Muscle of back (tissue), 11 donors: ENCODE results near the gene CDHR4. TPM values are rescaled to one million over a fixed set of nuclear protein-coding genes. Genes with fewer than 3 reads are reported as not detected.
"Not testable (repeated sequence)": the region's sequence is repeated elsewhere in the genome, so short reads cannot be mapped to it uniquely, and the experiment has no call there.

ENCODE experiments used
- DNase-seq, 3 donors: peaks; one replicate each; pipeline versions ENCODE4 v3.0.0 to v3.0.0-alpha.2; 2013
- polyA plus RNA-seq, 10 donors: library from polyadenylated mRNA; unstranded; fragments of 120-200 nt; gene quantifications; one replicate each; pipeline ENCODE4 v1.2.1, GENCODE V29; 2013; ENCODE audit not compliant: insufficient read length in 10 of 10

The CDHR4 gene
- polyA plus RNA-seq, 10 donors: 0.10 to 0.45 (median 0.19) TPM; not detected in 6

DNA sequence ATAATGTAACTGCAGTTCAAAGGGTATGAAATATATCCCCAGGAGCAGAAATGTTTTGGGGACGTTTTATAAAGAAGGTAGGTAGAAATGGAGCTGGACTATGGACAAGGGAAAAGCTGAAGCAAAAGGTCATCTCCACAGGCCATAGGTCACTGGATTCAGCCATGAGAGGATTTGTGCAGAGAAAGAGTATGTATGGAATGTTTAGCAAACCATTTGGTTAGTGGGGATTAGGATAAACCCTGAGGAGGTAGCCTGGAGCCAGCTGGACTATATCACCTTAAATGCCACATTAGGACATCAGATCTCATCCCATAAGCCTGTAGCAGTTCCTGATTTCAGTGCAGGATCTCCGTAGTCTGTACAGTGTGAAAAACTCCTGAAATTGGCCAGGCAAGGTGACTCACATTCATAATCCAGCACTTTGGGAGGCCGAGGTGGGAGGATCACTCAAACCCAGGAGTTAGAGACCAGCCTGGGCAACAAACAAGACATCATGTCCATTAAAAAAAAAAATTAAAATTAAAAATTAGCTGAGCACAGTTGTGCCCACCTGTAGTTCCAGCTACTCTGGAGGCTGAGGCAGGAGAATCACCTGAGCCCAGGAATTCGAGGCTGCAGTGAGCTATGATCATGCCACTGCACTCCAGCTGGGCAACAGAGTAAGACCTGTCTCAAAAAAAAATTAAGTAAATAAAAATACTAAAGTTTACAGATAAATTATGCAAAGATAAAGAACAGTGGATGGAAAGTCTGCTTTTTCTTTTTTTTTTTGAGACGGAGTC, 18.1 kb downstream of the CDHR4 start:
- no peak for DNase-seq

GRCh38 chr3:49780975-49781365, 18.7 kb downstream of the CDHR4 start:
- DNase-seq: not testable (repeated sequence)

DNA sequence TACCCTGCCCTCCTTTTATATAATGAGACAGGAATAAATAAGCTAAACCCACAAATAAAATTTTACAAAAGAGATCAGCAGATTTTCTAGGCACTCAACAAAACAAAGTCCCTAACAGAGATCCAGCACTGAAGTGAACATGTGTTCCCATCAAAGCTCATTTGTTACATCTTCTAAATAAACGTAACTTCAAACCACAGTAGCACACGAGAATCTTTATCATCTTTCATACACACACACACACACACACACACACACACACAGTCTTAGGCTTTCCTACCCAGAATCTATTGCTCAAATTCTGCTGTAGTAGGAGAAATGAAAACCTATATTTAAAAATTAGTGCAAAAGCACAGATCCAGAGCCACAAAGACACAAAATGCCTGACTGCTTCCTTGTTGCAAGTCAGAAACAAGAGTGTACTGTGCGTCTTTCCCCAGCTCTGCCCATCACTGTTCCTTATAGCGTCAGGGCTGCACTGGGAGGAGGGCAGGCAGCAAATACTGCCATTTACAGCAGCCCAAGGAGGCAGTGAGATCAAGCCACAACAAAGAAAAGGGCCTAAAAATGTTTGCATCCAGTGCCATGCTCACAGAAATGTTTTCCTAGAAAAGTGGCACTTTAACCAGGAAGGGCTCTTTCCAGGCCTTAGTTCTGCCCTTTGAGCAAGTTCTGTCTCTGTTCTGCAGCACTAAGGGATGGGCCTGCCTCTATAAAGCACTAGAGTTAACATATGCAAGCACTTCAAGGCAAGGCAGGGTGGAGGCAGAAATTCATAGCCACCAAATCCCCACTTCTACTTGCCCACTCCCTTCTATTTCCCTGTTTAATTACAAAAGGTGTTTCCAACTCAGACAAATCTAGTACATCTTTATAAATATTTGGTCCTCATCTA, 19.3 kb downstream of the CDHR4 start:
- no peak for DNase-seq

GRCh38 chr3:49779358-49780079, 20.2 kb downstream of the CDHR4 start:
- no peak for DNase-seq

GRCh38 chr3:49776101-49776500, 23.6 kb downstream of the CDHR4 start:
- DNase-seq: not testable (repeated sequence)

- no peak for DNase-seq
These were observed 24.1 kb downstream of the CDHR4 start for GRCh38 chr3:49775538-49775937.

DNA sequence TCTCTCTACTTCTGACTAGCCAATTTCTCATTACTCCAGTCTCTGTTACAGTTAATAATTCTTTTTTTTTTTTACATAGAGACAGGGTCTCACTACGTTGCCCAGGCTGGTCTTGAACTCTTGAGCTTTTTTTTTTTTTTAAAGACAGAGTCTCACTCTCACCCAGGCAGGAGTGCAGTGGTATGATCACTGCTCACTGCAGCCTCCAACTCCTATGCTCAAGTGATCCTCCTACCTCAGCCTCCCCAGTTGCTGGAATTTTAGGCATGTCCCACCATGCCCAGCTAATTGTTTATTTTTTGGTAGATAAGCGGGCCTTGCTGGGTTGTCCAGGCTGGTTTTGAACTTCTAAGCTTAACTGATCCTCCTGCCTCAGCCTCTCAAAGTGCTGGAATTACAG, 27.0 kb downstream of the CDHR4 start:
- no peak for DNase-seq

- DNase-seq: no peak
These were observed 28.2 kb downstream of the CDHR4 start for GRCh38 chr3:49771340-49771938.

GRCh38 chr3:49769926-49770325, 29.7 kb downstream of the CDHR4 start:
- DNase-seq: no peak

DNA sequence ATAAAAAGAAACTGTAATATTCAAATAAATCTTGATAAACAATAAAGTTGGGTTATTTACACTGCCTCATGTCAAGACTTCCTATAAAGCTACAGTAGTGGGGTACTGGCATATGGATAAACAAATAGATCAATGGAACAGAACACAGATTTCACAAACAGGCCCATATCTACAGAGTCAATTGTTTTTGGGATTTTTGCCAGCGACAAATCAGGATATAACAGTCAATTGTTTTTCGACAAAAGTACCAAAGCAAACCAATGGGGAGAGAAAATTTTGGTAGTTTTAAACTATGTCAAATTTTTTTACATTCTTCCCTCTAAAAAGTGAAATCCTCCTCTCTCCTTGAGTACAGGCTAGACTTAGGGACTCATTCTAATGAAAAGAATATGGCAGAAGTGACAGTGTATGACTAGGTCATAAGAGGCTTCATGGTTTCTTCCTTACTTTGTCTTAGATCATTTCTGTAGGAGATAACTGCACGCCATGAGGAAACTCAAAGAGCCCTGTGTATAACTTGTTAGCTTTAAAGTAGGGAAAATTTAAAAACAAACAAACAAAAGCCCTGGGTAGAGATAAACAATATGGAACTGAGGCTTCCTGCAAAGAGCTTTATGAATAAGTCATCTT, 30.3 kb downstream of the CDHR4 start:
- no peak for DNase-seq

- DNase-seq: no peak
These were observed 35.7 kb downstream of the CDHR4 start for GRCh38 chr3:49763981-49764380.

DNA sequence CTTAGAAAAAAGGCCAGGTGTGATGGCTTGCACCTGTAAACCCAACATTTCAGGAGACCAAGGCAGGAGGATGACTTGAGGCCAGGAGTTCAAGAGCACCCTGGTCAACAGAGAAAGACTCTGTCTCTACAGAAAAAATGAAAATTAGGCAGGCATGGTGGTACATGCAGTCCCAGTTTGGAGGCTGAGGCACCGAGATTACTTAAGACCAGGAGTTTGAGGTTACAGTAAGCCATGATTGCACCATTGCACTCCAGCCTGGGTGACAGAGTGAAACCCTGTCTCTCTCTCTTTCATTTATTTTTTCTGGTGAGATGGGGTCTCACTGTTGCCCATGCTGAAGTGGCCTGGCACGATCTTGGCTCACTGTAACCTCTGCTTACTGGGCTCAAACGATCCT, 38.0 kb downstream of the CDHR4 start:
- no peak for DNase-seq

DNA sequence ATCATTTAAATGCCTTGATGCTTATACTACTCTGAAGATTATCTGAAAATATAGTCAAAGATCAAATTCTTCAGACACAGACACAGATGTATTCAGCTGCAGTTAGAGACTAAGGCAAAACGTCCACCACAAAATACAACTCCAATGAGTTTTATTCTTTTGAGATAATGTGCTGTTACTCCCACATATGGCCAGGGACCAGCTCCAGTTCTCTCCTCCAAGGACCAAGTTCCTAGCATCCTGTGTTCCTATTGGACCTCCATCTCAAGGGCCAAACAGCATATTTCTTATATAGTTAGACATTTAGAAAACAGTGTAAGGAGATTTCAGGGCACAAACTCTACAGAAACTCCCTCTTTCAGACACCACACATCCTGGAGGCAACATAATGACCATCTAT, 40.4 kb downstream of the CDHR4 start:
- DNase-seq: no peak

DNA sequence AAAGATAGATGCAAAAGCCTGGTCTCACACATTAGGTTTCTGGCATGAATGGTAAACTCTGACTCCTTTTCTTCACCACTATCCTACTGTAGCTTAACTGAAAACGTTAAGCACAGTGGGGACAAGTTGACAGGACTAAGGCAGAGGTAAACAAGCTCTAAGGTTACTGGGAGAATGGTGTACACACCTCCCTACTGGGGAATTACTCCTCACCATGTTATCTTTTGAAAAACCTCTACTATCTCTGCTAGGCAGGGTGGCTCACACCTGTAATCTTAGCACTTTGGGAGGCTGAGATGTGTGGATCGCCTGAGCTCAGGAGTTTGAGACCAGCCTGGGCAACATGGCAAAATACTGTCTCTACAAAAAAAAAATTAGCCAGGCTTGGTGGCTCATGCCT, 42.5 kb downstream of the CDHR4 start:
- no peak for DNase-seq

- no peak for DNase-seq
These were observed 43.6 kb downstream of the CDHR4 start for GRCh38 chr3:49756036-49756435.

DNA sequence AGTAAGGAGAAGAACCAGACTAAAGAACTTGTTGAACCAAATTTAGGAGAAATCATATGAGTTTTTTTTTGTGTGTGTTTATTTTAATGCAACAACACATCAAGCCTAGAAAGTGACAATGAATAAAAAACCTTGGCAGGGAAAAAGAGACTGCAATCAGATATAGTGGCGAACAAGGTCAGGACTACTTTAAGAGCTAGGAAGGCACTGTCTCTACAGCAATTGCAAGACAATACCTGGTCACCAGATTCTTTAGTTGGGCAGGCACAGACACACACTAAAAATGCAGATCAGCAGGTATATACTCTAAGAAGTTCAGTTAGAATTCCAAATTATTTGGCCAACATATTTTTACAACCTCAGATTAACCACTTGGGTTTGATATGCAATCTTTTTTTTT, 45.1 kb downstream of the CDHR4 start:
- no peak for DNase-seq

GRCh38 chr3:49751501-49751900, 48.2 kb downstream of the CDHR4 start:
- DNase-seq: no peak

GRCh38 chr3:49750056-49750455, 49.6 kb downstream of the CDHR4 start:
- DNase-seq: no peak

DNA sequence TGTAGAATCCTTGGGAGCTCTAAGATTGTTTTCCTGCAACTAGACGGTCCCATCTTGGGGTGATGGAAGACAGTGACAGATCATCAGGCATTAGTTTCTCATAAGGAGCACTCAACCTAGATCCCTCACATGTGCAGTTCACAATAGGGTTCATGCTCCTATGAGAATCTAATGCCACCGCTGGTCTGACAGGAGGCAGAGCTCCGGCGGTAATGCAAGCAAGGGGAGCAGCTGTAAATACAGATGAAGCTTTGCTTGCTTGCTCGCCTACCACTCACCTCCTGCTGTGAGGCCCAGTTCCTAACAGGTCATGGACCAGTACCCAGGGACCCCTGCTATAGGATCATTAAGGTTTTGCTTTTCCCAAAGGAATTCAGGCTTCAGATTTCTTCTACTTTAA, 50.8 kb downstream of the CDHR4 start:
- not testable (repeated sequence) for DNase-seq

- DNase-seq: no peak
These were observed 51.7 kb downstream of the CDHR4 start for GRCh38 chr3:49747792-49748480.

DNA sequence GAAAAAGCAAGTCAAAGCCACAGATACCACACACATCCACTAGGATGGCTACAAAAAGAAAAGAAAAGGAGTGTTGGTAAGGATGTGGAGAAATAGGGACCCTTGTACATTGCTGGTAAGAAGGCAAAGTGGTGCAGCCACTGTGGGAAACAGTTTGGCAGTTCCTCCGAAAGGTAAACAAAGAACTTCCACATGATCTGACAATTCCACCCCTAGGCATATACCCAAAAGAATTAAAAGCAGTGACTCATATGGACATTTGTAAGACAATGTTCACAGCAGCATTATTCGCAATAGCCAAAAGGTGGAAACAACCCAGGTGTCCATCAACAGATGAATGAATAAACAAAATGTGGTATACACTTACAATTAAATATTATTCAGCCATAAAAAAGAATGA, 53.7 kb downstream of the CDHR4 start:
- no peak for DNase-seq
